Measurements from ENCODE around the gene POP5.
A peak's percentile ranks its signal among the peaks of the same experiment; 100 is the strongest.

Gene POP5

DNA sequence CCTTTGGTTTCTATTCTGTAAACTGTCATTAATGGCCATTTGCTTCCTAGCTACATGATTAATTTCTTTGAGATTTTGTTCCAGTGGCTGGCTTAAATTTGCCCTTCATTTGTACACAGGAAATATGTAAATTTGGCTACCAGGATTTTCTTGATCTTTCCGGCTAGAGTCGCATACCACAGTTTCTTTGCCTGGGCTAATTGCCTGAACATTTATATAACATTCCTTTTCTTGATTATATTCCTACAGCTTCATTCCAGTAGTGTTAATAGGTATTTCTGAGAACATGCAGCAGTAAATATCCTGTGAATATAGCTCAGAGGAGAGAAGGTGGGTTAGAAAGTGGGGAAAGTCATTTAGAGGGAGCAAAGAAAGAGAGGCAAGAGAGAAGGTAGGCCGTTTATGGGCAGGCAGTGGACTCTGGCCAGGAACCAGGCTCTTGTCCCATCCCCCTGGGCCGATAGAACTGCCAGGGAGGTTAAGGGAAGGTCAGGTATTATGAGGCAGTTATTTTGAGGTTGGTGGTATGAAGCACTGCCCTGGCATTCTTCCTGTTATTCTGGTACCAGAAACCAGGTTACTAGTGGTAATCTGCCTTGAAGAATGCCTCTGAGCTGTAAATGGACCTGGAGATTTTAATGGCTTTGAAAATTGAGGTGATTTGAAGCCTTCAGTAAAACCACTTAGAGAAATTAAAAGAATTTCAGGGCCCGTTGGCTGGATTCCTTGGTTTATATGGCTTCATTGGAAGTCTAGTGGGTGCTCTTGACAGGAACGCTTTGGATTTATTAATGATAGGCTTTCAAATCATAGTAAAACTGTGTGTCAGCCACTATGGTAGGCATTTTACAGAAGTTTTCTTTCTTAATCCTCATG lies 42.7 kb downstream of the POP5 start:
- no peak for TF ChIP-seq NFIC (IDR thresholded peaks at IDR 0.05)
- TF ChIP-seq CEBPB (IDR thresholded peaks at IDR 0.05), result no peak
- no peak for TF ChIP-seq RAD21 (IDR thresholded peaks at IDR 0.05; ENCODE audit: low read depth)
- TF ChIP-seq TAF1 (IDR thresholded peaks at IDR 0.05; ENCODE audit: low read depth), result no peak
- no peak for TF ChIP-seq CREB1 (IDR thresholded peaks at IDR 0.05; ENCODE audit: low read depth)
- TF ChIP-seq FOXM1 (IDR thresholded peaks at IDR 0.05; ENCODE audit: borderline replicate concordance, low read depth), result no peak
- TF ChIP-seq YY1 (IDR thresholded peaks at IDR 0.05; ENCODE audit: low read depth), result no peak
- TF ChIP-seq TCF12 (IDR thresholded peaks at IDR 0.05; ENCODE audit: low read depth), result no peak
- no peak for TF ChIP-seq ZBTB7A (IDR thresholded peaks at IDR 0.05; ENCODE audit: low read depth)
- TF ChIP-seq EGR1 (IDR thresholded peaks at IDR 0.05), result no peak
- no peak for TF ChIP-seq TEAD4 (IDR thresholded peaks at IDR 0.05)
- TF ChIP-seq, protein P1, sequence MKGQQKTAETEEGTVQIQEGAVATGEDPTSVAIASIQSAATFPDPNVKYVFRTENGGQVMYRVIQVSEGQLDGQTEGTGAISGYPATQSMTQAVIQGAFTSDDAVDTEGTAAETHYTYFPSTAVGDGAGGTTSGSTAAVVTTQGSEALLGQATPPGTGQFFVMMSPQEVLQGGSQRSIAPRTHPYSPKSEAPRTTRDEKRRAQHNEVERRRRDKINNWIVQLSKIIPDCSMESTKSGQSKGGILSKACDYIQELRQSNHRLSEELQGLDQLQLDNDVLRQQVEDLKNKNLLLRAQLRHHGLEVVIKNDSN (IDR thresholded peaks at IDR 0.05), result no peak

DNA sequence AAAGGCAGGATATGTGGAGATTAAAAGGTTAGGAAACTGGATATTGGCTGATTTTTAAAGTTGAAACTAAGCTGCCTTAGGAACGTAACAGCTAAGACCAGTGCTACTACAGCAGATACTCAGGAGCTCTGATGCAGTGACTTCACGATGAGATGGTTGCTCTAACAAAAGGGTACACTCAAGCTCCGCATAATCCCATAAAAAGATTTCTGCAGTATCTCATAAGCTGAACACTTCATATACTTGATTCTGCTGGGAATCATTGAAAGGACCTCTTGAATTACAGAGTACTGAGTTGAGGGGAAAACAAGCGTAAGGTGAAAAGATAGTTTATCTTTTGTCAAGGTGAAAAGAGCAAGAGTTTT lies 43.4 kb downstream of the POP5 start:
- TF ChIP-seq, protein P2, sequence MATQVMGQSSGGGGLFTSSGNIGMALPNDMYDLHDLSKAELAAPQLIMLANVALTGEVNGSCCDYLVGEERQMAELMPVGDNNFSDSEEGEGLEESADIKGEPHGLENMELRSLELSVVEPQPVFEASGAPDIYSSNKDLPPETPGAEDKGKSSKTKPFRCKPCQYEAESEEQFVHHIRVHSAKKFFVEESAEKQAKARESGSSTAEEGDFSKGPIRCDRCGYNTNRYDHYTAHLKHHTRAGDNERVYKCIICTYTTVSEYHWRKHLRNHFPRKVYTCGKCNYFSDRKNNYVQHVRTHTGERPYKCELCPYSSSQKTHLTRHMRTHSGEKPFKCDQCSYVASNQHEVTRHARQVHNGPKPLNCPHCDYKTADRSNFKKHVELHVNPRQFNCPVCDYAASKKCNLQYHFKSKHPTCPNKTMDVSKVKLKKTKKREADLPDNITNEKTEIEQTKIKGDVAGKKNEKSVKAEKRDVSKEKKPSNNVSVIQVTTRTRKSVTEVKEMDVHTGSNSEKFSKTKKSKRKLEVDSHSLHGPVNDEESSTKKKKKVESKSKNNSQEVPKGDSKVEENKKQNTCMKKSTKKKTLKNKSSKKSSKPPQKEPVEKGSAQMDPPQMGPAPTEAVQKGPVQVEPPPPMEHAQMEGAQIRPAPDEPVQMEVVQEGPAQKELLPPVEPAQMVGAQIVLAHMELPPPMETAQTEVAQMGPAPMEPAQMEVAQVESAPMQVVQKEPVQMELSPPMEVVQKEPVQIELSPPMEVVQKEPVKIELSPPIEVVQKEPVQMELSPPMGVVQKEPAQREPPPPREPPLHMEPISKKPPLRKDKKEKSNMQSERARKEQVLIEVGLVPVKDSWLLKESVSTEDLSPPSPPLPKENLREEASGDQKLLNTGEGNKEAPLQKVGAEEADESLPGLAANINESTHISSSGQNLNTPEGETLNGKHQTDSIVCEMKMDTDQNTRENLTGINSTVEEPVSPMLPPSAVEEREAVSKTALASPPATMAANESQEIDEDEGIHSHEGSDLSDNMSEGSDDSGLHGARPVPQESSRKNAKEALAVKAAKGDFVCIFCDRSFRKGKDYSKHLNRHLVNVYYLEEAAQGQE (IDR thresholded peaks at IDR 0.05; ENCODE audit: low read depth), result no peak
- TF ChIP-seq FOXM1 (IDR thresholded peaks at IDR 0.05; ENCODE audit: borderline replicate concordance, low read depth) (no peak), ZBTB7A (IDR thresholded peaks at IDR 0.05; ENCODE audit: low read depth) (no peak), EGR1 (IDR thresholded peaks at IDR 0.05) (no peak), TCF12 (IDR thresholded peaks at IDR 0.05; ENCODE audit: low read depth) (no peak), CREB1 (IDR thresholded peaks at IDR 0.05; ENCODE audit: low read depth) (no peak), EP300 (IDR thresholded peaks at IDR 0.05; ENCODE audit: borderline replicate concordance) (no peak), RAD21 (IDR thresholded peaks at IDR 0.05; ENCODE audit: low read depth) (no peak), YY1 (IDR thresholded peaks at IDR 0.05; ENCODE audit: low read depth) (no peak), TEAD4 (IDR thresholded peaks at IDR 0.05) (no peak), CEBPB (IDR thresholded peaks at IDR 0.05) (no peak), NFIC (IDR thresholded peaks at IDR 0.05) (no peak)
- TF ChIP-seq, protein P3, sequence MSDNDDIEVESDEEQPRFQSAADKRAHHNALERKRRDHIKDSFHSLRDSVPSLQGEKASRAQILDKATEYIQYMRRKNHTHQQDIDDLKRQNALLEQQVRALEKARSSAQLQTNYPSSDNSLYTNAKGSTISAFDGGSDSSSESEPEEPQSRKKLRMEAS (IDR thresholded peaks at IDR 0.05), result no peak
- TF ChIP-seq, protein P1 (IDR thresholded peaks at IDR 0.05), result no peak

DNA sequence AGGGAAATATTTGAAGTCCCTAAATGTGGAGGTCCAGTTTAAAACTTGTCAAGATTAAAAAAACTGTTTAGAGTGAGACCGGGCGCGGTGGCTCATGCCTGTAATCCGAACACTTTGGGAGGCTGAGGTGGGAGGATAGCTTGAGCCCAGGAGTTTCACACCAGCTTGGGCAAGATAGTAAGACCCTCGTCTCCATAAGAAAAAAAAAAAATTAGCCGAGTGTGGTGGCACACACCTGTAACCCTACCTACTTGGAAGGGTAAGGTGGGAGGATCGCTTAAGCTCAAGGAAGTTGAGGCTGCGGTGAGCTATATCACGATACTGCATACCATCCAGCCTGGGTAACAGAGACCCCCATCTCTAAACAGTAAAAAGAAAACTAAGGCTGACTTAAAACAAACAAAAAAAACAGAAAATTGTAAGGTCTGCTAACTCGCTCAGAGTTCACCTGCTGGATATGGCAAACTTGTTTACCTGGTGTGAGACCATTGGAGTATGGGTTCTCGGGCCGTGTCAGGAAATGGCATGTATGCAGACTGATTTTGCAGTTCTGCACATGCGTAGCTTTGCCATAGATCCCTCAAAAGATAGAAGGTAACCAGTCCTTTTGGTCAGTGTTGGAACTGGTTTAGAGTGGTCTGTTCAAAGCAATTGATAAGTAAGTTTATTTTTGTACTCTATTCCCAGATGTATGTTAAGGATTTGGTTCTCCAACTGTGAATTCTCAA lies 45.0 kb downstream of the POP5 start:
- TF ChIP-seq TEAD4 (IDR thresholded peaks at IDR 0.05) (no peak), RAD21 (IDR thresholded peaks at IDR 0.05; ENCODE audit: low read depth) (no peak), TCF12 (IDR thresholded peaks at IDR 0.05; ENCODE audit: low read depth) (no peak), YY1 (IDR thresholded peaks at IDR 0.05; ENCODE audit: low read depth) (no peak), CEBPB (IDR thresholded peaks at IDR 0.05) (no peak)

DNA sequence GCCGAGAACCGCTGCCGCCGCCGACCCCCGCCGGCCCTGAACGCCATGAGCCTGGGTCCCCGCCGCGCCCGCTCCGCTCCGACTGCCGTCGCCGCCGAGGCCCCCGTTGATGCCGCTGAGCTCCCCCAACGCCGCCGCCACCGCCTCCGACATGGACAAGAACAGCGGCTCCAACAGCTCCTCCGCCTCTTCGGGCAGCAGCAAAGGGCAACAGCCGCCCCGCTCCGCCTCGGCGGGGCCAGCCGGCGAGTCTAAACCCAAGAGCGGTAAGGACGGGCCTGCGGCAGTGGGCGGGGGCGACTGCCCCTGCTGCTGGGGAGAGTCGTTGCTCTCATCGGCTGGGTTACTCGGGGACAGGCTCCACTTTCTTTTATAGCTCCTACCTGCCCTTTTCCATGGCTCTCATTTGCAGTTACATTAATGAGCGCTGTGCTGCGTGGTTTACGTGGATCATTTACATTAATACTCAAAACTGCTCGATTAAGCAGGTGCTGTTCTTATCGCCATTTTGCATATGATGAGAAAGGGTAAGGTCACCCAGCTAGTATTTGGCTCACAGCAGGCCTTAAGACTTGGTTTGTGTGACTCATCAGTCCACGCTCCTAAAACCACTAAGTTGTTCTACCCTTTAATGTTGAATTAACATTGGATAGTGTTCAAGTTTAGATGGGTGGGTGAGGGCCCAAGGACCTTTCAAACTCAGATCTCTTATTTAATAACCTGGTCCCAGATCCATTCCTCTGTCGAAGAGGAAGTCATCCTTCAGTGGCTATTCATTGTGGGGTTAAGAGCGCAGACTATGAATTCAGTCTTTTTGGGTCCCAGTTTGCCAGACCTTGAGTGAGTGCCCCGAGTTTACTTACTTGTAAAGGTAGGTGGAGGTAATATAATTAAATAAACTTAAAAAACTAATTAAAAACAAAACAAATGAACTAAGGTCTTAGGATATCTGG lies 46.2 kb downstream of the POP5 start:
- TF ChIP-seq CREB1 (IDR thresholded peaks at IDR 0.05; ENCODE audit: low read depth), result no peak
- no peak for TF ChIP-seq NFIC (IDR thresholded peaks at IDR 0.05)
- 0 out of 2 replicates have a peak, but pooled peaks have one; percentile 30 for TF ChIP-seq YY1 (IDR thresholded peaks at IDR 0.05; ENCODE audit: low read depth)
- TF ChIP-seq, protein P1 (IDR thresholded peaks at IDR 0.05), result no peak
- TF ChIP-seq ZBTB7A (IDR thresholded peaks at IDR 0.05; ENCODE audit: low read depth), result peak; percentile 68; the same call in 1 of the 2 replicates
- no peak for TF ChIP-seq TCF12 (IDR thresholded peaks at IDR 0.05; ENCODE audit: low read depth)

DNA sequence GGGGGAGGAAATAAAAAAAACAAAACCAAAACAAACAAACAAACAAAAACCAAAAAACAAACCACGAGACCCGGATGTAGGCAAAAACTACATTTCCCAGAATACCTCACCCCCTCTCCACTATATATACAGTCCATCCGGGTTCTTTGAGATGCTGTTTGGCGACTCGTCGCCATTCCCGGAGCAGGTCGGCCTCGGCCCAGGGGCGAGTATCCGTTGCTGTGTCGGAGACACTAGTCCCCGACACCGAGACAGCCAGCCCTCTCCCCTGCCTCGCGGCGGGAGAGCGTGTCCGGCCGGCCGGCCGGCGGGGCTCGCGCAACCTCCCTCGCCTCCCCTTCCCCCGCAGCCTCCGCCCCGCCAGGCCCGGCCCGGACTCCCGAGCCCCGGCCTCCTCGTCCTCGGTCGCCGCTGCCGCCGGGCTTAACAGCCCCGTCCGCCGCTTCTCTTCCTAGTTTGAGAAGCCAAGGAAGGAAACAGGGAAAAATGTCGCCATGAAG lies 46.9 kb downstream of the POP5 start, which contains the start of gene RNF10:
Gene RNF10, plus strand, starts transcription at position 154 of the 500 bp plus-strand sequence. CDS start 456 bp downstream, outside the sequence.
- TF ChIP-seq EP300 (IDR thresholded peaks at IDR 0.05; ENCODE audit: borderline replicate concordance) (no peak), ZBTB7A (IDR thresholded peaks at IDR 0.05; ENCODE audit: low read depth) (no peak), TCF12 (IDR thresholded peaks at IDR 0.05; ENCODE audit: low read depth) (0 out of 2 replicates have a peak, but pooled peaks have one; percentile 15), TAF1 (IDR thresholded peaks at IDR 0.05; ENCODE audit: low read depth) (peak; percentile 70), NFIC (IDR thresholded peaks at IDR 0.05) (no peak), FOXM1 (IDR thresholded peaks at IDR 0.05; ENCODE audit: borderline replicate concordance, low read depth) (no peak), YY1 (IDR thresholded peaks at IDR 0.05; ENCODE audit: low read depth) (peak; percentile 78), RAD21 (IDR thresholded peaks at IDR 0.05; ENCODE audit: low read depth) (no peak), CREB1 (IDR thresholded peaks at IDR 0.05; ENCODE audit: low read depth) (no peak), TEAD4 (IDR thresholded peaks at IDR 0.05) (no peak), EGR1 (IDR thresholded peaks at IDR 0.05) (no peak), CEBPB (IDR thresholded peaks at IDR 0.05) (no peak)
- TF ChIP-seq, protein P1 (IDR thresholded peaks at IDR 0.05), result no peak
- TF ChIP-seq, protein P2 (IDR thresholded peaks at IDR 0.05; ENCODE audit: low read depth), result no peak
- TF ChIP-seq, protein P3 (IDR thresholded peaks at IDR 0.05), result peak; percentile 50; the same call in 1 of the 2 replicates
